Activated CD8-positive, alpha-beta memory T cell treated with anti-CD3 and anti-CD28 coated beads, Interleukin-2, amount 50 U/mL, for 24 hours (primary cell): ENCODE data around the gene OBSL1.

Source experiments
- DNase-seq: peaks from one replicate; pipeline ENCODE4 v3.0.0-alpha.2; 2020; ENCODE audit errors: extremely low read depth

OBSL1 gene

GRCh38 chr2:219531639-219532377 is 39.5 kb downstream of the OBSL1 start:
- no peak for DNase-seq

- DNase-seq: peak; percentile 55
These were observed 41.0 kb downstream of the OBSL1 start for GRCh38 chr2:219530048-219530963.

GRCh38 chr2:219527472-219527871 is 43.9 kb downstream of the OBSL1 start:
- DNase-seq: no peak

GRCh38 chr2:219527076-219527394 is 44.3 kb downstream of the OBSL1 start:
- DNase-seq: no peak

- DNase-seq: no peak
These were observed 44.8 kb downstream of the OBSL1 start for GRCh38 chr2:219526320-219527075.

- no peak for DNase-seq
These were observed 45.7 kb downstream of the OBSL1 start for GRCh38 chr2:219525533-219526232.

- DNase-seq: no peak
These were observed 46.5 kb downstream of the OBSL1 start for GRCh38 chr2:219524817-219525216.

GRCh38 chr2:219523031-219523671 is 48.2 kb downstream of the OBSL1 start:
- DNase-seq: no peak

- no peak for DNase-seq
These were observed 49.0 kb downstream of the OBSL1 start for GRCh38 chr2:219522111-219523030.

- DNase-seq: no peak
These were observed 50.1 kb downstream of the OBSL1 start for GRCh38 chr2:219521066-219521880.

GRCh38 chr2:219520079-219520478 is 51.3 kb downstream of the OBSL1 start:
- DNase-seq: no peak

GRCh38 chr2:219519526-219519916 is 51.8 kb downstream of the OBSL1 start:
- DNase-seq: no peak

- no peak for DNase-seq
These were observed 53.2 kb downstream of the OBSL1 start for GRCh38 chr2:219517954-219518778.

GRCh38 chr2:219516888-219517287 is 54.5 kb downstream of the OBSL1 start:
- no peak for DNase-seq

GRCh38 chr2:219515874-219516629 is 55.3 kb downstream of the OBSL1 start:
- no peak for DNase-seq

- no peak for DNase-seq
These were observed 56.5 kb downstream of the OBSL1 start for GRCh38 chr2:219514836-219515235.

- DNase-seq: no peak
These were observed 57.1 kb downstream of the OBSL1 start, which contains the start of gene ASIC4 for GRCh38 chr2:219514196-219514761. TSS of gene ASIC4 (plus strand) at chr2:219514482. CDS start at chr2:219514725, 243 bp downstream.
